Prostate gland (tissue), 2 donors: ENCODE measurements around the gene LIPC. TPM values are rescaled to one million over a fixed set of nuclear protein-coding genes. Genes with fewer than 3 reads are reported as not detected.

Experiments
- DNase-seq: peaks from one replicate; pipeline ENCODE4 v3.0.0-alpha.2; 2019; ENCODE audit warnings: low spot score
- H3K27ac ChIP-seq, 2 donors: fragments of 200-600 bp; sonication (generic); 2 replicates each; pipeline ENCODE4 v1.5.1; 2017 to 2019
- H3K27me3 ChIP-seq: fragments of 200-600 bp; sonication (generic); replicated peaks from 2 replicates; pipeline ENCODE4 v1.5.1; 2019; ENCODE audit not compliant: insufficient read depth
- H3K36me3 ChIP-seq, 2 donors: fragments of 200-600 bp; sonication (generic); 1 replicate in 1 of 2; 2 replicates in 1 of 2; pipeline versions ENCODE4 v1.5.1 to v1.8.1; 2017 to 2019
- H3K4me1 ChIP-seq: fragments of 200-600 bp; sonication (generic); replicated peaks from 2 replicates; pipeline ENCODE4 v1.5.1; 2019
- H3K4me3 ChIP-seq, 2 donors: fragments of 200-600 bp; sonication (generic); 2 replicates each; pipeline ENCODE4 v1.5.1; 2017 to 2019
- H3K9me3 ChIP-seq: fragments of 200-600 bp; sonication (generic); 2 replicates; pipeline ENCODE4 v1.5.1; 2017
- POLR2A ChIP-seq: fragments of 450-650 bp; IDR thresholded peaks from one replicate; pipeline ENCODE4 v1.6.1; 2016; ENCODE audit warnings: antibody characterized with exemption, mild to moderate bottlenecking
- POLR2AphosphoS5 ChIP-seq: sonication (generic); formaldehyde crosslinking; IDR thresholded peaks from one replicate; pipeline ENCODE4 v1.6.1; 2017; ENCODE audit warnings: antibody characterized with exemption
- WGBS: methylation state at CpG from one replicate; pipeline ENCODE4 v1.1.5; 2018; 5-methylcytosine and 5-hydroxymethylcytosine counted together
- intact Hi-C: fragments of 100-400 bp; cut with DNase I; formaldehyde crosslinking; loops from one replicate; pipeline ENCODE4 v1.14.2; 2022
- total RNA-seq, 2 donors: library from RNA; depleted of rRNA; stranded (reverse); fragments of >200 nt; gene quantifications; one replicate each; pipeline ENCODE4 v1.1.0, GENCODE V29; 2016
- TF ChIP-seq, protein P1 (sequence below), 4 experiments: fragments of 200-600 bp in 2 of 4; fragments of 450-650 bp in 2 of 4; sonication (generic) in 2 of 4; IDR thresholded peaks; 1 replicate in 3 of 4; 2 replicates in 1 of 4; pipeline ENCODE4 v1.5.1; 2016 to 2019; ENCODE audit warnings: antibody characterized with exemption in 4 of 4, mild to moderate bottlenecking in 2 of 4, moderate library complexity in 2 of 4

The LIPC gene
- total RNA-seq, 2 donors from 2014 or later = 0.14 TPM; not detected in 1

DNA sequence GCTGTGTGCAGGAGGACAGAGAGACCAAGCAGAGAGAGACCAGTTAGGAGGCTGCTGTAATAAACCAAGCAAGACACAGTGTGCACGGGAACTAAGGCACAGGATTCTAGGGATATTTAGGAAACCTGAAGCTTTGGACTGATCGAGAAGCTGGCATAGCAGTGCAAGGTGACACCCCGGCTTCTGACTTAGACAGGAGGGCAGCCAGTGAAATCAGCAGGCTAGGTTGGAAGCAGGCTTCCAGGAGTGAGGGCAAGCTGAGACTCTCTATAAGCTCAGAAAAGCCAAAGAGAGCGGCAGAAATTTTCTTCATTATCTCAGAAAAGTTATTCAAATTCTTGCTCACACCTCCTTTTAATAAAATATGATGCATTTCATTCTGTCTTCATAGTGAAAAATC is 104.6 kb downstream of the LIPC start:
- intact Hi-C loops = no loop called here
- DNase-seq = no peak
- WGBS = 42% methylated on average over 4 of the region's 4 CpGs
- Histone ChIP-seq H3K27me3 (no peaks in the 10 kb centered on the region), H3K9me3 (no peaks in the 10 kb centered on the region), H3K36me3 (no peaks in the 10 kb centered on the region), H3K4me3 (no peak overlapping the region), H3K4me1 (no peaks in the 10 kb centered on the region), H3K27ac (no peak overlapping the region)
- no peak for TF ChIP-seq POLR2AphosphoS5

DNA sequence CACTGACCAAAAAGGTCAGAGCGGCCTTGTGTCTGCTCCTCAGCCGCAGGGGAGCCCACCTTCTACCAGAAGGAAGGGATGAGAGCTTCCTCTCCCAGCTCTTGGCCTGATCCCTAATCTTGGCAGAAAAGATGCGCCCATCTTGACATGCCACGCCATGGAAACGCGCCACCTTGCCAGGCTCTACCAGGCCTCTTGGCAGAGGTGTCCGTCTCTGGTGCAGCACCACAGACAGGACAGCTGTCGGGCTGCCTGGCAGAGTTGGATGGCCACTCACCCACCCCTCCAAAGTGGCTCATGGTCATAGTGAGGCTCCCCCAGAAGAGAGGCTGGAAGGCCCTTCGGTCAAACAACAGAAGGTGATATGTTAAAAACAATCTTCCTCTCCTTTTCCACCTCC is 105.2 kb downstream of the LIPC start:
- no peak for DNase-seq
- 96% methylated on average over 9 of the region's 9 CpGs for WGBS
- Histone ChIP-seq H3K27me3 (no peaks in the 10 kb centered on the region), H3K4me1 (no peaks in the 10 kb centered on the region), H3K4me3 (no peak overlapping the region), H3K36me3 (no peaks in the 10 kb centered on the region), H3K27ac (no peak overlapping the region), H3K9me3 (no peaks in the 10 kb centered on the region)
- TF ChIP-seq POLR2AphosphoS5 (no peak), POLR2A (no peak)
- TF ChIP-seq, protein P1, sequence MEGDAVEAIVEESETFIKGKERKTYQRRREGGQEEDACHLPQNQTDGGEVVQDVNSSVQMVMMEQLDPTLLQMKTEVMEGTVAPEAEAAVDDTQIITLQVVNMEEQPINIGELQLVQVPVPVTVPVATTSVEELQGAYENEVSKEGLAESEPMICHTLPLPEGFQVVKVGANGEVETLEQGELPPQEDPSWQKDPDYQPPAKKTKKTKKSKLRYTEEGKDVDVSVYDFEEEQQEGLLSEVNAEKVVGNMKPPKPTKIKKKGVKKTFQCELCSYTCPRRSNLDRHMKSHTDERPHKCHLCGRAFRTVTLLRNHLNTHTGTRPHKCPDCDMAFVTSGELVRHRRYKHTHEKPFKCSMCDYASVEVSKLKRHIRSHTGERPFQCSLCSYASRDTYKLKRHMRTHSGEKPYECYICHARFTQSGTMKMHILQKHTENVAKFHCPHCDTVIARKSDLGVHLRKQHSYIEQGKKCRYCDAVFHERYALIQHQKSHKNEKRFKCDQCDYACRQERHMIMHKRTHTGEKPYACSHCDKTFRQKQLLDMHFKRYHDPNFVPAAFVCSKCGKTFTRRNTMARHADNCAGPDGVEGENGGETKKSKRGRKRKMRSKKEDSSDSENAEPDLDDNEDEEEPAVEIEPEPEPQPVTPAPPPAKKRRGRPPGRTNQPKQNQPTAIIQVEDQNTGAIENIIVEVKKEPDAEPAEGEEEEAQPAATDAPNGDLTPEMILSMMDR (IDR thresholded peaks at IDR 0.05) = no peak
- intact Hi-C loops = no loop called here

DNA sequence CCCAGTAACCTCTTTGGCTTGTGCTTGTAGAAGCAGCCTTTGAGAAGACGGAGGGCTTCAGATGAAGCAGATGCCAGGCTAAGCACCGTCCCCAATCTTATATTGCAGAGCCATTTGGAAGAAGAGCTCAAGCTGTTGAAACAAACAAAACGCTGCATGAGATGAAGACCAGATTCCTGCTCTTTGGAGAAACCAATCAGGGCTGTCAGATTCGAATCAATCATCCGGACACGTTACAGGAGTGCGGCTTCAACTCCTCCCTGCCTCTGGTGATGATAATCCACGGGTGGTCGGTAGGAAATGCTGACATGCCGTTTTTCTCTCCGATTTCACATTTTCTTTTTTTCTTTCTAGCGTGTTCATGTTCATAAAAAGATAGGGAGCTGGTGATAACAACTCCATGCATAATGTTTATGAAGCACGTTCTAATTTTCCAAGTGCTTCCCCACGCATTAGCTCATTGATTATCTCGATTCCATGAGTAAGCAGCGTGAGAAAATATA is 106.5 kb downstream of the LIPC start:
- no peaks in the 10 kb centered on the region for H3K36me3 ChIP-seq
- TF ChIP-seq POLR2A (no peak), POLR2AphosphoS5 (no peak)
- TF ChIP-seq, protein P1 (IDR thresholded peaks at IDR 0.05) = no peak
- 93% methylated on average over 16 of the region's 16 CpGs for WGBS
- H3K4me3 ChIP-seq = no peak overlapping the region
- intact Hi-C loops = no loop called here
- H3K27me3 ChIP-seq = no peaks in the 10 kb centered on the region
- no peaks in the 10 kb centered on the region for H3K9me3 ChIP-seq
- H3K4me1 ChIP-seq = no peaks in the 10 kb centered on the region
- no peak overlapping the region for H3K27ac ChIP-seq
- DNase-seq = no peak

DNA sequence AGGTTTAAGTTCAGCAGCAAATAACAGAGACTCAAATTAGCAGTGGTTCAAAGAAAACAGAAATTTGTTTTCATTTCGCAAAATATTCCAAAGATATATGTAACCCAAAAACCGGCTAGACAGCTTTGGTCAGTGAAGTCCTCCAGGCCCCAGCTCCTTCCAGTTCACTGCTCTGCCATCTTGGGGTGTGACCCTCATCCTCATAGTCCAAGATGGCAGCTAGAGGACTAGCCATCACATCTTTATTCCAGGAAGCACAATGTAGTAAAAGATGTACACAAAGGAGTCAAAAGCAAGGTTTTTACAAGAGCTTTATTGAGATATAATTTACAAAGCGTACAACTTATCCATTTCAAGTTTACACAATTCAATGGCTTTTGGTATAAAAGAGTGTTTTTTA is 107.1 kb downstream of the LIPC start:
- TF ChIP-seq, protein P1 (IDR thresholded peaks at IDR 0.05) = no peak
- TF ChIP-seq POLR2AphosphoS5 = no peak
- no peak for TF ChIP-seq POLR2A
- no peak for DNase-seq
- no peaks in the 10 kb centered on the region for H3K9me3 ChIP-seq
- H3K4me3 ChIP-seq = no peak overlapping the region
- intact Hi-C loops = no loop called here
- 98% methylated on average over 3 of the region's 3 CpGs for WGBS
- no peak overlapping the region for H3K27ac ChIP-seq
- H3K27me3 ChIP-seq = no peaks in the 10 kb centered on the region
- H3K36me3 ChIP-seq = no peaks in the 10 kb centered on the region
- H3K4me1 ChIP-seq = no peaks in the 10 kb centered on the region

DNA sequence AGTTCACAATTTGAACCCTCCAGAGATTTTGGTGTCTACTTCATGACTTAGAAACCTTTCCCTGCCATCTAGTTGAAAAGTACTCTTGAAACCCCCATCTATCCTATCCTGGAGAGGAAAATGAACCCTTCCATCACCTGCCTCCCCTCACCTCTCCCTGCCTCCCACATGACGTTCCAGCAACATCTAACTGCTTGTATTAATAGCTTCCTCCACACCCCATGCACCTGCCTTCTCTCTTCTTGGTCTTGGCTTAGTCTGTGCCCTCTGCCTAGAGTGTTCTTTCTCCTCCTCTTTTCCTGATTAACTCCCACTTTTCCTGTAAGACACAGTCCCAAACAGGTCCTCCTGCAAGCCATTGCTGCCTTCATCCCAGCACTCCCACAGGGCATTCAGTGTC is 107.8 kb downstream of the LIPC start:
- no peaks in the 10 kb centered on the region for H3K4me1 ChIP-seq
- no peaks in the 10 kb centered on the region for H3K36me3 ChIP-seq
- 71% methylated on average over 1 of the region's 1 CpG for WGBS
- intact Hi-C loops = no loop called here
- H3K27me3 ChIP-seq = no peaks in the 10 kb centered on the region
- TF ChIP-seq POLR2A = no peak
- TF ChIP-seq, protein P1 (IDR thresholded peaks at IDR 0.05) = no peak
- no peak for TF ChIP-seq POLR2AphosphoS5
- no peak overlapping the region for H3K4me3 ChIP-seq
- DNase-seq = no peak
- no peaks in the 10 kb centered on the region for H3K9me3 ChIP-seq
- no peak overlapping the region for H3K27ac ChIP-seq
